HG03045 (cell line): Measurements from ENCODE around the gene RAB14.

ENCODE experiments used
- ATAC-seq: cut with Tn5 transposase; IDR thresholded peaks from one replicate; pipeline ENCODE4 v1.9.1; 2021; ENCODE audit warnings: mild to moderate bottlenecking, moderate library complexity; ENCODE audit not compliant: unreplicated experiment

RAB14 gene

DNA sequence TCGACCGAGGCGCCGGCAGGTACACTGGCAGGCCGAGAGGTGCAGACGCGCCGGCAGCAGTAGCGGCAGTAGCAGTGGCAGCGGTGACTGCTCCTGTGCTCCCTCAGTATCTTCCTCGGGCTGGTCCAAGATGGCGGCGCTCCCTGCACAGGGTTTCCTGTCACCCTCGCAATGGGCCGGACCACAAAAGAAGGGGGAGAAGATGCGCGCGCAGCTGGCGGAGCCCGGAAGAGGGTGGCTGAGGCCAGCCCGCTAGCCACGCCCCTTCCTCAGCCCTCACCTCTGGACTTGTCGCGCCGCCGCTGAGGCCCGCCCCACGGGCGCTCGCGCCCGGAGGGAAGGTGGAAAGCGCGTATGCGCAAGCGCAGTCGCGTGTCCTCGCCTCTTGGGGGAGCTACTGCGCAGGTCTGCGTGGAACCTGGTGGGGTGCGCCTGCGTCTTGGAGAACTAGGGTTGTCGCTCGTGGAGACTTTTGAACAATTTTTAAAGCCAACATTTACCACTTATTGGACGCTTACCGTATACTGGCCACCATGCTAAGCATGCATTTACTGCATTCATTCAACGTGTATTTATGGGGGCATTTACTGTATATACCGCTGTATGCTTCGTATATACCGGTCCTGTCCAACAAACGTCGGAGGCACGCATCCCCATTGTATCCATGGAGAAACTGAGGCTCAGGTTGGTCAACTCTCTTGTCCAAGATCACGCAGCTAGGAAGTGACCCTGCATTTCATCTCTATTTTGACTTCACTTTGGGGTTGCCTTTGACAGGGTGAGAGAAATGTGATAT is at the start of gene RAB14:
Gene RAB14 (minus strand): TSS at position 132 of the 796 bp plus-strand sequence. CDS start 8,457 bp downstream, outside the sequence.
- ATAC-seq: peak; percentile 90

DNA sequence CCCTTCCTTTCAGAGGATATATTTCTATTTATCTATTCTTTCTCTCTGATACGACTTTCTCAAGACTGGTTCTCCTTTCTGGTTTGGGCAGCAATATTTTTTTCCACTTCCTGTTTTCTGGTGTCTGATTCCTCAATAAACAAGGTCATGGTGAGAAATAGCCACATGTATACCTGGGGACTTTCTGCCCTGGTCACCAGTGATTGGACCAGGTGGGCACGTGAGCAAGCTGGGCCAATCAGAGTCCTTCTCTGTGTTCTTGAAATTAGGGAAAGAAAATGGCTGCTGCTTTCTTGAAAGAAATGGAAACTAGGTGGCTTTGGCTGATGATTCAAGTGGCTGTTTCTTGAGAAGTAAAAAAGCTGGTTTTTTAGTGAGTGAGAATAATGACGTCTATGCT is 47.9 kb upstream of the RAB14 start:
- no peak for ATAC-seq

DNA sequence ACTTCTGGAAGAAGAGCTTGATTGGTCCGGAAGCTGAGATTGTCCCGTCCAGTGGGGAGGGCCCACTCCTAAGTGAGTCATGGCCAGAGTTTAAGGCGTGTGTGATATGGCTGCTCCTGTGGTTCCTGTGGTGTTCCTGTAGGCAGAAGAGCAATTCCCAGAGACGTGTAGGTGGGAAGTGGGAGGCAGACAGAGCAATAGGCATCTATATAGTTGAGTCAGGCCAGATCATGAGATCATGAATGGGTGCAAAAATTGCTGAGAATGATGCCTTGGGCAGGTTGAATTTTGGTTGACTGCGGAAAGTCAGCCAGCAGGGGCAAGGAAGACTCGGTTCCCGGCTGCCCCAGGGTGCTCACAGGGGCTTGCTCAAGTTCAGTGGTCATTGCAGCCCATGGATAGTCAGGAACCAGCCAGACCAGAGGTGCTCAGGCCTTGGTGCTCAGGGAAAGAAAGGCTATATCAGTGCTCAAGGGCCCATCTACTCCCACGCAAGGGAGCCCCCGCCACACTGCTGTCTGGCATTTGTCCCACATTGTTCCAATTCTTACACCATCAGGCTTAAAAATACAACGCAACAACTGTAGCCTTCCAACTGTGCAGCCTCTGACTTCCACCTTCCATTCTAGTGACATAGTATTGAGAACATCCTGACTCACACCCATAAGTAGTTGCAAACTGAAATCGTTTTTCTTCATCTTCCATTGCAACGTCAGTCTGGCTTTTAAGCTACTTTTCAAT is 45.3 kb upstream of the RAB14 start:
- no peak for ATAC-seq

DNA sequence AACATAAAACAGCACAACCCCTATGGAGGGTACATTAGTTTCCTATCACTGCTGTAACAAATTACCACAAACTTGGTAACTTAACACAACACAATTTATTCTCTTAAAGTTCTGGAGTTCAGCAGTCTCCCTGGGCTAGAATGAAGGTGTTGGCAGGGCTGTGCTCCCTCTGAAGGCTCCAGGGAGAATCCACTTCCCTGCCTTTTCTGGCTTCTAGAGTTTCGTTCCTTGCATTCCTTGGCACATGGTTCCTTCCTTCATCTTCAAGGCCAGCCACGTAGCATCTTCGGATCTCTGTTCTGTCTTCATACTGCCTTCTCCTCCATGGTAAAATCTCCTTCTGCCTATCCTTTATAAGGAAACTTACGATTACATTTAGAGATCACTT is 41.3 kb upstream of the RAB14 start:
- no peak for ATAC-seq

DNA sequence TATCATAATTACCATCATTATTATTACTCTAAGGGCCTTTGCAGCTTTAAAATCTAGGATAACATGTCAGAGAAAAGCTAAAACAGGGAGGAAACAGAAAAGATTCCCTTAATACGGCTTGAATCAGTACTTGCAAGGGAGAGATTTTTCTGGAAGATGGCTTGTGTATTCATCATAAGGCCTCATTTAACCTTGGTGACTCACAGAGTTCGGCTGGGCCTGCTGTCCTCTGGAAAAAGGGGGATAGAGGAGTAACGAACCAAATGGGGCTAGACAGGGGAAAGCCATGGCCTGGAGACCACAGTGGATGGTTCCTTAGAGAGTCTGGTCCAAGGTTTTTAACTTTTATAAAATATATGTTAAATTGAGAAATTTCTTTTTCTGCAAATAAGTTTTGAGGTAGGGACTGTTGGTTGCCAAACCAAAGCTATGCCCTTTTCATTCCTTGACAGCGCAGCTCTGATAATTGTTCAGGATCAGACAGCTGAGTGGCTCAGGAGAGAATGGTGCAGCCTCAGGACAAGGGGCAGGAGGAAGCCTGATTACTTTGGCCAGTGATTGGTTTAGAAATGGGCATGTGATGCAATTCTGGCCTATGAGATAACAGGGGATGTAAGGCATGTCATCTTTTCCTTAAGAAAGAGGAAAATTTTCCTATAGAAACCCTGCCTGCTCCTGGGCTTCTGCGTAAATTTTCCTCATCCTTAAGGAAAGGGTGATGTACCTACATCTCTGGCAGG is 40.7 kb upstream of the RAB14 start:
- no peak for ATAC-seq

DNA sequence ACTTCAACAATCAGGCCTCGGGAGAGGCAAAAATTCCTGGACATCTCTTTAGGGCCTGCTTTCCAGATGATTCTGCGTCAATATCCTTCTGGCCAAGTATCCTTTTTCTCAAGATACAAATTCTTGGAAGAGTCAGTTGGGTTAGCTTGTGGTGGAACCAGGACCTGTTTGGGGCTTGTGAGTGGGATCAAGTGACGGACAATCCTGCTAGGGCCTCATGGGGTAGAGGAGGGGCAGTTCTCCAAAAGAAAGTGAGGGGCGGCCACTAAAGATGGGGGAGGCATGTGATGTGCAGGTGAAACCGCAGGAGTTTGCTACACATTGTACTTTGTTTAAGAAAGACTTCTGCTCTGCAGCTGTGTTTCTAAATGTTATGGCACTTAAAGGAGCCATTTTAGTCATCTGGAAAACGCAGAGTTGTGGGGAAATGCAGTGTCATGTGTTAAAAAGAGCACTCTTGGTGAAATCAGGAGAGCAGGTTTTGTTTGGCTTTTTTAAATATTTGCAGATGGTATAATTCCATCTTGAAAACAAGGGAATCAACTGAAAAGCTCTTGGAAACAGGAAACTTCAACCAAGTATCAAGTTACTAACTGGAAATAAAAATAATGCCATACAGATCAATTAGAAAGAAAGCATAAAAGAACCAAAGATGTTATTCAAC is 38.9 kb upstream of the RAB14 start:
- ATAC-seq: no peak

DNA sequence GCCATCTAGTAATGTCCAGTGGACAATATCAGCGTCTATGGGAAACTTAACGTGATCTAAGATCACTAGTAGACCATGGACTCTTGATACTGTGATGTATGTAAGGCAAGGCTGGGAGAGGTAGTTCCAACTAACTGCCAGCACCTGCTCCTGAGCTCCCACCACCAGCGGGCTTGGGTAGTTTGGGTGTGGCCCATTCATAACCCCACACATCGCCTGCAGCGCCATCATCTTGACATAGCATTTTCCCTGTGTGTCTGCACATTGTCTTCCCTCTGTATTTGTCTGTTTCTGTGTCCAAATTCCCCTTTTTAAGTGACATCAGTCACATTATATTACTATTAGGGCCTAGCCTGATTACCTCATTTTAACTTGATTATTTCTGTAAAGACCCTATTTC is 38.2 kb upstream of the RAB14 start:
- no peak for ATAC-seq

DNA sequence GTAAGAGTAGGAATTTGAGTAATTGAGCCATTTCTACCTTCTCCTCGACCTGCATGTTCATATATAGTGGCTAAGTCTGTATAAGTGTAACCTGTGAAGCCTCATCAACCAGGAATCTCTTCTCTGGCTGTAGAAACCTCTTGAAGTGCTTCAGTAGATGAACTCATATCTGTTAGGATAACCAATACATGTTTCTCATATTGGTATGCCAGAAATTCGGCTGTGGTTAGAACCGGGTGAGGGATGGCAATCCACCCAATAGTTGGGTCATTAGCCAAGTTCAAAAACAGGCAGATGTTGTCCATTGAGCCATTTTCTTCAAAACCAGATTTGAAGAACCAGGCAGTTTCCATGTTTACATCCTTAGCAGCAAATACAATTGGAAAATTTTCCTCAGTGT is 37.4 kb upstream of the RAB14 start:
- no peak for ATAC-seq

DNA sequence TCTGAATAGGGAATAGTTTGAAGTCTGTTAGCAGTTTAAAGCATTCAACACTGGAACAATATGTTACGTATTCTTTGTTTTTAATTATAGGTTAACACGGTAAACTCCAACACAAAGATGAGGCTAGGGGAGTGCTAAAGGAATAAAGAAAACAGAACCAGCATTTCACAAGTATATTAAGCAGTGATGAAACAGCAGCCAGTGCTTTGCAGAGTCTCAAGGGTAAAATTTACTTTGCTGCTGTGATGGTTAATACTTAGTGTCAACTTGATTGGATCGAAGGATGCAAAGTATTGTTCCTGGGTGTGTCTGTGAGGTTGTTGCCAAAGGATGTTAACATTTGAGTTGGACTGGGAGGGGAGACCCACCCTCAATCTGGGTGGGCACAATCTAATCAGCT is 36.2 kb upstream of the RAB14 start:
- ATAC-seq: no peak

DNA sequence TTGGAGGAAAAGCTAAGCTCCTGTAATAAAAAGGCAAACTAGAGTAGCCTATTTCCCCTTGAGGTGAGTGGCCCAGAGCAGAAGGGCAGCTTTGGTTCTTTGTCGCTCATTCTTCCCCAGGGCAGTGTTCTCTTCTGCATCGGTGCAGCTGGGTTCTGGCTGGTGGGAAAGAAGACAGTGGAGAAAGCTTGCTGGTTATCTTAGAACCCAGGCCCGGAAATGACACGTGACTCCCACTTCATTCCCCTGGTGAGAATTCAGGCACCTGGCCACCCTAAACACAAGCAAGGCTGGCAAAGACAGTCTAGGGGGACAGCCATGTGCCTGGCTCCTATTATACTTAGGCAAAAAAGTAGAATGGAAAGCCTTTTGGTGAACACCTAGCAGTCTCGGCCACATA is 33.8 kb upstream of the RAB14 start:
- ATAC-seq: no peak

DNA sequence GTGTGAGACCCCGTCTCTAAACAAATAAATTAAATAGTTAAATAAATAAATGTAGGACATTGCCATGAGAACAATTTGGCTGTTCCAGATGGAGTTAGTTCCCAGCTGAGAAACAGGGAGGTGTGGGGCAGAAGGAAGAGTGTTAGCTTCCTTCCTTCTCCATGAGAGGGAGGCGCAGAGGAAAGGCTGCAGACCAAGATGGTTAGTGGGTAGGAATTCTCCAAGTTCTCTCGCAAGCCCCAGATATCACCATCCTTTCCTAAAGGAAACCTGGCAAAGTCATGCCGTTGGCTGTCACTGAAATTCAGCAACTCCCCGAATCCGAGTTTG is 33.1 kb upstream of the RAB14 start:
- ATAC-seq: no peak

DNA sequence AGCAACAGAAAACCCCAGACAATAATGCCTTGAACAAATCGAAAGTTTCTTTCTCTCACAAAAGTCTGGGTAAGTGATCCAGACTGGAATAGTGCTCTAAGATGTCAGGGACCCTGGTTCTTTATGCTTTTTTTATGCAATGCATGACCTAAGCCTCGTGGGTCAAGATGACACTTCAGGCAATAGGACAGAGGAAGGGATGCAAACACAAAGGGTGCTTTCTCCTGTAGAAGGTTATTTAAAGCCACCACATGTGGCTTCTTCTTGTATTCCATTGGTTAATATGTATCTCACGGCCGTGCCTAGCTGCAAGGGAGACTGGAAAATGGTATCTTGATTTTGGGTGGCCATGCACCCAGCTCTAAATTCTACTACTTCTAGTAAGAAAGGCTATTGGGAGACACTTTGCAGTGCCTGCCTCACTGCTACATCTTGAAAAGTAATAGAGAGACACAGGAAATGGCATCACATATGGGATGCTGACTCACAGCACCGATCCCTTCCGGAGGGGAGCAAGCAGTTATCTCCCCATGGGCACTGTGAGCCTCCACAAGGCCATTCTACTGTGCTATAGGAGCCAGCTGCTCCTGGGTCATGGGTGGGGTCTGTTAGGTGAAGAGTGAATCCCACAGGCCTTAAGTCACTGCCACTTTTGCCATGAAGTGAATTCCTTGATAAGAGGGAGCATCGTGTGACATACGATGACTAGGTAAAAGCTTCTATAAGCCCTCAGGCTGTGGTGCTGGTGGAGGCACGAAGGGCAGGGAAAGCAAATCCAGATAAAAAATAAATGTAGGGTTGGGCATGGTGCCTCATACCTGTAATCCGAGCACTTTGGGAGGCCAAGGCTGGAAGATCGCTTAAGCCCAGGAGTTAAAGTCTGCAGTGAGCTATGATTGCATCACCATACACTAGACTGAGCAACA is 32.5 kb upstream of the RAB14 start:
- no peak for ATAC-seq

DNA sequence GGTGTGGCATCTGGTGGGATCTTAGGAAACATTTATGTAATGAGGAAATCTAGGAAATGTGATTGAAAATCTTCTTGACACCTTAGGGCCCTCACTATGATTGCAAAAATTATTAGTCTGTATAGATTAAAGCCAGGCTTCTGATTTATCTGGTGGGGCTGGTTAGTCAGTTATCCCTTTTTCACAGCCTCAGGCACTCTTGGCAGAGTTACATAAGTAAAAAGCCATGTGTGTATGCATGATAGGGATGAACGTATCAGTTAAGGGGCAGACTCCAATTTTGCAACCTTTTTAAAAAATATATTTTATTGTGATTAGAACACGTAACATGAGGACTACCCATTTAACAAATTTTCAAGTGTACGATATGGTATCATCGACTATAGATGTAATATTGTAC is 30.6 kb upstream of the RAB14 start:
- ATAC-seq: no peak

DNA sequence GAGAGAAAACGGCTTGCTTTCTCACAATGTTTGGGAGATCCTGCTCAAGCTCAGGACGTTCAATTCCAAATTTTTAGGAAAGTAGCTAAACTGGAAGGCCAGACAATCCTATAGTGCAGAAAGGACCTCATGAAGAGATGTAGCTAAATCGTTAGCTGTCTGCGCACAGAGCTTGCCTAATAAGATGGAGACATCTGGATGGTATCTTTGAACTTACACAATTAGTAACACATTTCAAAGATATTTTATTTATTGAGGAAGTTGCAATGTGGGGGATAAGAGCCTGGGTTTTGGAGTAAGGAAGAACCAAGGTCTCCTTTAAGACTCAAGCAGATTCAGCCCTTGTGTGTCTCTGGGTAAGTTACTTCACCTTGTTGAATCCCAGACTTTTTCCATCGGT is 28.6 kb upstream of the RAB14 start:
- ATAC-seq: no peak

DNA sequence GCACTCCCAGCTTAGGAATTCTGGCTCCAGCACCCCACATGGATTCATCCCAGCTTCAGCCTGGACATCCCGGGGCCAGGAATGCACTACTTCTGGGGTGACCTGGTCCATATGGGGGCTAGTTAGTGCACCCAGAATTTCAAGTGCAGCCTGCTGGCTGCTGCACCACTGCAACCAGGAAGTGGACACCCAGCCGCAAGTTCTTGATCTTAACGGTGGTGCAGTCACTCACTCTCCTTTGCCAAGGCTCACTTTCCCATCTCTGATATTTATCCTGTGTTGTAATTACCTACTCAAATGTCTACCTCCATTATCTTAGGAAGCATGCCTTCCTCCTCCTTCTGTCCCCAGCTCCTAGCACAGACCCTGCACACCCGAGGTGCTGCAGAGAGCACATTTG is 26.2 kb upstream of the RAB14 start:
- no peak for ATAC-seq

DNA sequence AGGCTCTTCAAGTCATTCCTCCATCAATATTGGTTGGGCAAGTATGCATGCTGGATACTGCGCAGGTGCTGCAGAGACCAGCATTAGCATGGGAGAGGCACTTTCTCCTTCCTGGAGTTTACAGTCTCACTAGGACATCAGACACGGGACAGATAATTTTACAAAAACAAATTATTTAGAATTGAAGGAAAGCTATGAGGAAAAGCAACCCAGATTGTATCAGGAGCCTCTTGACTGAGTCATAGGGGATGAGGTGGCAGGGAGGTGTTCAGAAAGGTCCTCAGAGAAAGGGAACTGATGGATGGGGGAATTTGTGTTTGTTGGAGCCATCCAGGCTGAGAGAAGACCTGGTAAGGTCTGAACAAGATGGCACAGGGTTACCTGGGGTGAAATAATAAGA is 24.5 kb upstream of the RAB14 start:
- no peak for ATAC-seq

DNA sequence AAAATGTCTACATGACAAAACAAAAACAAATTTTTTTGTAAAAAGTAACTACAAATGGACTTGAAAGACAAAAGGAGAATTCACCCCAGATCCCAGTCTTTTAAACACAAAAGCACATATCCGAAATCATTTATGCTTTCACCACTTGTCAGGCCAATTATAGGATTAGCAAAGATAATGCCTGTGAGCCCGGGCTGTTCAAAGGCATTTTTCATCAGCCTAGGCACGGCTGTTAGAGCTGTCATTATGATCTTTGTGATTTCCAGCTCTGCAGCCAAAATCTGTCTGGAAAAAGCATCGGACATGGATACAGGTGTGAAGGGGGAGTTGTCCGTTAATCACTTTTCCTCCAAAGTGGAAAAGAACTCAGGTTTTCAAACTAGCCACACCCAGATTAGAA is 23.6 kb upstream of the RAB14 start:
- ATAC-seq: no peak

DNA sequence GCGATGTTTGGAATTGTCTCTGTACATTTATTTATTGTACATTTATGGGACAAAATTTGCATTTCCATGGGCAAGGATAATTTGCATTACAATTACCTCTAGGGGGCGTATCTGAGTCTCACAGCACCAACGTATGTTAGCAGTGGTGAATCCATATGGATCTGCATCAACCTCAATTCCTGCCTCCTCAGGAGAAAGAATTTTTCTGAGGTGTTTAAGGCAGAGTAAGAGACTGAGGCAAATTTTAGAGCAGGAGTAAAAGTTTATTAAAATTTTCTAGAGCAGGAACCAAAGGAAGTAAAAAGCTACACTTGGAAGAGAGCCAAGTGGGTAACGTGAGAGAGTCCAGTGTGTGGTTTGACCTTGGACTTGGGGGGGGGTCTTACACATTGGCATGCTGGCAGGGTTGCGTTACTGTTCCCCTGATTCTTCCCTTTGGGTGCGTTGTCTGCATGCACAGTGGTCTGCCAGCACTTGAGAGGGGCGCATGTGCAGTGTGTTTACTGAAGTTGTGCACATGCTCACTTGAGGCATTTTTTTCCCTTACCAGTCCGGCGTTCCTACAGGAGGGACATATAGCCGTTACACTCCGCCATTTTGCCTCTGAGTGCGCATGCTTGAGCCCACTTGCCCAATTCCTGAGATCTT is 21.0 kb upstream of the RAB14 start:
- ATAC-seq: no peak

DNA sequence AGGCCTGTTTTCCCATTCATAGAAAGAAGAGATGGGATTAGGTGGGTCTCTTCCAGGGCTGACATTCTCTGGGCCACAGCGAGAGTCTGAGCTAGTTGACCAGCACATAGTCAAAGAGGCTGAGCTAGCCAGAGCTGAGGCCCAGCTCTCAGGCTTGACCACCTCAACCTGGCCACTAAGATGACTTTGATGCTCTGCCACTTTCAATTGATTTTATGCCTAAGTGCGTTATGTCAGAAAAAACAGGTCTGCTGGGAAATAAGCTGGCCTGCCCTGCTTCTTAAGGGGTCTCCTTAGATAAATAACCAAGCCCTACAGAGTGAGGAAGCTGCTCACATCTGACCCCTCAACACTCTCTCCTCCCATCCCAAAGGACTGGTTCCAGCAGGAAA is 20.0 kb upstream of the RAB14 start:
- ATAC-seq: no peak
